Large intestine (tissue), 3 donors: ENCODE data around the gene CLEC14A. TPM values are rescaled to one million over a fixed set of nuclear protein-coding genes. Genes with fewer than 3 reads are reported as not detected.

Source experiments
- DNase-seq, 2 donors: peaks; one replicate each; pipeline versions ENCODE4 v3.0.0 to v3.0.0-alpha.2; 2013
- H3K27ac ChIP-seq: one replicate; pipeline ENCODE4 v1.5.1; 2013; ENCODE audit warnings: low read length
- H3K27me3 ChIP-seq: 2 replicates; pipeline ENCODE4 v1.6.1; 2013; ENCODE audit warnings: low read length; ENCODE audit not compliant: control insufficient read depth, insufficient read depth
- H3K36me3 ChIP-seq: 2 replicates; pipeline ENCODE4 v1.6.1; 2013; ENCODE audit warnings: low read length; ENCODE audit not compliant: control insufficient read depth, insufficient read depth
- H3K4me1 ChIP-seq: one replicate; pipeline ENCODE4 v1.6.1; 2013; ENCODE audit warnings: low read length; ENCODE audit not compliant: control insufficient read depth, insufficient read depth
- H3K4me3 ChIP-seq: one replicate; pipeline ENCODE4 v1.5.1; 2013; ENCODE audit warnings: low read length
- H3K9me3 ChIP-seq: one replicate; pipeline ENCODE4 v1.6.1; 2013; ENCODE audit warnings: mild to moderate bottlenecking, low read depth, low read length, moderate library complexity; ENCODE audit not compliant: control insufficient read depth
- WGBS: methylation state at CpG from one replicate; pipeline ENCODE4 v1.1.5; 2013; ENCODE audit warnings: low lambda C conversion rate; ENCODE audit not compliant: insufficient coverage; 5-methylcytosine and 5-hydroxymethylcytosine counted together
- polyA plus RNA-seq: library from polyadenylated mRNA; unstranded; fragments of 120-200 nt; gene quantifications from one replicate; pipeline ENCODE4 v1.2.1, GENCODE V29; 2013

CLEC14A gene
- polyA plus RNA-seq, 1 donor: 5.9 TPM

DNA sequence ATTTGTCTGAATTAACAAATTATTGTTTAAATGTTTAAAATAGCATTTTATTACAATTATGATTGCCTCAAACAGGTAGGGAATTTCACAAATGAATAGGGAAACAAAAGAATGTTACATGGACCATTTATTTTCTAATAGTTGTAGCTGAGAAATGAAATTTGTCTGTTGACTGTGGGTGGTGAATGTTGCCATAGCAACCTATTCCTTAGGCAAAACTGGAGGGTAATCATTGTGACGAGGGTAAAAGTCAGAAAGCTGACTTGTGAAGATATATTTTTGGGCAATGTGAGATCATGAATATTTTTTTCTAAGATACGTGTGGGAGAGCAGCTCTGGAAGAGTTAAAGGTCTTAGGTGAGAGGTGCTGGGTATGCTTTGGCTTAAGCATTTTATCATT, 24.2 kb upstream of the CLEC14A start:
- no peak for DNase-seq
- no peaks in the 10 kb centered on the region for H3K9me3 ChIP-seq
- no peaks in the 10 kb centered on the region for H3K27me3 ChIP-seq
- WGBS: no CpG with 5 or more reads among the region's 2 CpGs
- H3K4me3 ChIP-seq: no peak overlapping the region
- H3K27ac ChIP-seq: no peak overlapping the region
- H3K4me1 ChIP-seq: no peaks in the 10 kb centered on the region
- no peaks in the 10 kb centered on the region for H3K36me3 ChIP-seq

DNA sequence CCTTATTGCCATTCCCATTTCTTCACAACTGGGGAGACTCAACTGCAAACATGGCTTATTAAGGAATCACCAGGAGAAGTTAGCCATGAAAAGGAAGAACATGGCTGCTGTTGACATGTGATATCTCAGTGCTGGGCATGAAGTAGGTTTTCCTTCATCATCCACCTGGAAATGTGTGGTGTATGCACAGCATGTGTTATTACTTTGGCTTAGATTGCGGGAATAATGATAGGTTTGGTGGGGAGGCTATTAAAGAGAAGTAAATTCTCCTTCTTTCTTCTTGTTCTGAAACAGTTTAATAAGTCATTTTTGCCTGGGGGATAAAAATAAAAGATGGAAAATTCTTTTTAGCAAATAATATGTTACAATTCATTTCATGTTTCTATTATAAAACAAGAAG, 23.7 kb upstream of the CLEC14A start:
- H3K4me3 ChIP-seq: no peak overlapping the region
- no CpG with 5 or more reads among the region's 1 CpG for WGBS
- DNase-seq: no peak
- H3K36me3 ChIP-seq: no peaks in the 10 kb centered on the region
- no peak overlapping the region for H3K27ac ChIP-seq
- no peaks in the 10 kb centered on the region for H3K4me1 ChIP-seq
- peaks cover 2% of the 10 kb centered on the region for H3K27me3 ChIP-seq
- H3K9me3 ChIP-seq: no peaks in the 10 kb centered on the region

DNA sequence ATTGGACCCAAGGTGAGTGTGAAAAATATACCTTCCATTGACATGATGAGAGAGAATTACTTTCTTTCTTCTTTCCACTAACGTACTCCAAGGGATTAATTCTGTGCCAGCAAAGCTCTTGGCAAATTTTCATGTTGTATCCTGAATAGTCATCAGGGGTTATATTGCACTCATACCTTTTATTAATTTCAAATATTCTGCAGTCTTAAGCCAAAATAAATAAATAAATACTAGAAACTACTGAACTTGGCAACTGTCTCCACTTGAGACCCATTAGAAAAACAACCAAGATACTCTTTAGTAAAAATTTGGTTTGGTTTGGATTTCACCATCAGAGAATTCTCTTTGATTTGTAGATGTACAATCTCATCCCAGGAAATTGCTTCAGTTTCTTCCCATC, 22.1 kb upstream of the CLEC14A start:
- Histone ChIP-seq H3K27ac (no peak overlapping the region), H3K27me3 (peaks cover 2% of the 10 kb centered on the region), H3K36me3 (no peaks in the 10 kb centered on the region), H3K4me1 (no peaks in the 10 kb centered on the region), H3K9me3 (no peaks in the 10 kb centered on the region), H3K4me3 (no peak overlapping the region)
- 83% methylated on average over 1 of the region's 1 CpG for WGBS
- DNase-seq: no peak

DNA sequence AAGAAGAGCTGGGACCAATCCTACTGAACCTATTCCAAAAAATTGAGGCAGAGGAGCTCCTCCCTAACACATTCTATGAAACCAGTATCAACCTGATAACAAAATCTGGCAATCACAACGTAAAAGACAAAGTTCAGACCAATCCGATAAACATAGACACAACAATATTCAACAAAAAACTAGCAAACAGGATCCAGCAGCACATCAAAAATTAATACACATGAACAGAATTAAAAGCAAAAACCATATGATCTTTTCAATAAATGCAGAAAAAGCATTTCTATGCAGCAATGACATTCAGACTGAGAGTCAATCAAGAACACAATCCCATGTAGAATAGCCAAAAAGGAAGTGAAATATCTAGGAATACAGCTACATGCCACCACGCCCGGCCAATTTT, 7.0 kb upstream of the CLEC14A start:
- H3K36me3 ChIP-seq: no peaks in the 10 kb centered on the region
- no peaks in the 10 kb centered on the region for H3K4me1 ChIP-seq
- no CpG with 5 or more reads among the region's 4 CpGs for WGBS
- no peak overlapping the region for H3K27ac ChIP-seq
- no peak overlapping the region for H3K4me3 ChIP-seq
- H3K27me3 ChIP-seq: peaks cover 4% of the 10 kb centered on the region
- no peaks in the 10 kb centered on the region for H3K9me3 ChIP-seq
- DNase-seq: no peak

DNA sequence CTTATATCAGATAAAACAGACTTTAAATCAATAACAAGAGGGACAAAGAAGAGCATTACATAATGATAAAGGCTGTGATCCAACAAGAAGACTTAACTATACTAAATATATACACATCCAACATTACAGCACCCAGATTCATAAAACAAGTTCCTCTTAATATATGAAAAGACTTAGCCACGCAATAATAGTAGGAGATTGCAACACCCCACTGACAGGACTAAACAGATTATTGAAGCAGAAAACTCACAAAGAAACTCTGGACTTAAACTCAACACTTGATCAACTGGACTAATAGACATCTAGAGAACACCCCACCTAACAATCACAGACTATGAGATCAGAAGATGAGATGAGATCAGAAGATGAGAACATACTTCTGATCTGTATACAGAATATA, 5.7 kb upstream of the CLEC14A start:
- Histone ChIP-seq H3K4me1 (no peaks in the 10 kb centered on the region), H3K27me3 (peaks cover 8% of the 10 kb centered on the region), H3K9me3 (no peaks in the 10 kb centered on the region), H3K27ac (no peak overlapping the region), H3K4me3 (no peak overlapping the region), H3K36me3 (no peaks in the 10 kb centered on the region)
- no peak for DNase-seq
- 100% methylated on average over 1 of the region's 1 CpG for WGBS

DNA sequence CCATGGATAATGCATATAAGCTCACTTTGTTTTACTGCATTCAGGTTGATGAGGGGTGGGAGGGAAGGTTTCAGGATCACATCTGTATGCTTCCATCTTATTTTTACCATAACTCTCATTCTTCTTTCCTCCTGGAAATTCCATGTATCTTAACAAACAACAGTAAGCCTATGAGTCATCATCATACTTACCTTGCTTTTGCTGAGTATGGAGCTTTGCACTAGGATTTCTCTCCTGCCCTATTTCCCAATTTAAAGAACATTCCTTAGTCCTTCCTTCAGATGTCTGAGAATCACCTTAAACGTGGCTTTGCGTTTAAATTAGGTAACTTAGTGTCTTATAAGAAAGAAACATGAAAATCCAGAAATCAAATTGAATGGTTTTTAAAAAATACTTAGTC, 1.6 kb upstream of the CLEC14A start:
- Histone ChIP-seq H3K27ac (no peak overlapping the region), H3K27me3 (peaks cover 42% of the 10 kb centered on the region), H3K4me3 (no peak overlapping the region), H3K4me1 (peaks cover 3% of the 10 kb centered on the region), H3K9me3 (peaks cover 6% of the 10 kb centered on the region), H3K36me3 (no peaks in the 10 kb centered on the region)
- DNase-seq: no peak
- 92% methylated on average over 2 of the region's 2 CpGs for WGBS

DNA sequence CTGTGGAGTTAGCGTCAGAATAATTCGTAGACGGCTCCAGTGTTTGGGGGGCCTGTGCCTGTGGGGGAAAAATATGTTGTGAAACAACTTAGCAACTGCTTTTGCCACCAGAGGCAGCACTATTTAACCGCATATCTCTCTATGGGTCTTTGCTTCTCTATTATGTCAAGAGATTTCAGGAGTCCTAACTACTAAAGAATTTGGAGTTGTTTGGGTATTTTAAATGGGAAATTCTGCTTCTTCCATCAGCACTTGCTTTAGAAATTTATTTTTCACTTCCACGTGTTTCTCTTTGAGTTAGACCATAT, 594 bp upstream of the CLEC14A start:
- Histone ChIP-seq H3K9me3 (peaks cover 6% of the 10 kb centered on the region), H3K27me3 (peaks cover 42% of the 10 kb centered on the region), H3K4me1 (peaks cover 3% of the 10 kb centered on the region), H3K4me3 (no peak overlapping the region), H3K27ac (no peak overlapping the region), H3K36me3 (no peaks in the 10 kb centered on the region)
- 50% methylated on average over 1 of the region's 5 CpGs for WGBS
- peak in 1 of 2 donors; percentile 10 for DNase-seq

DNA sequence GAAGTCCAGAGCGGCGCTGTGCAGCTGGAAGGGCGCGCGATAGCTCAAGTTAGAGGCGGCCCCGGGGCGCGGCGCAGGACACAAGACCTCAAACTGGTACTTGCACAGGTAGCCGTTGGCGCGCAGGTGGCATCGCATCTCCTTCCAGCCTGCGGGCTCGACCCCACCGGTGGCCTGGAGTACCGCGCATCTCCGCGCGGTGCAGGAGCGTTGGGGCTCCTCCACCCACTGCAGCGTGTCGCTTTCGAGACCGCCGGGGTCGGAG, 553 bp downstream of the CLEC14A start:
- peak; percentile 14 to 50 for DNase-seq
- no peaks in the 10 kb centered on the region for H3K36me3 ChIP-seq
- H3K27ac ChIP-seq: no peak overlapping the region
- peaks cover 42% of the 10 kb centered on the region for H3K27me3 ChIP-seq
- no CpG with 5 or more reads among the region's 29 CpGs for WGBS
- H3K4me1 ChIP-seq: peaks cover 3% of the 10 kb centered on the region
- peaks cover 6% of the 10 kb centered on the region for H3K9me3 ChIP-seq
- H3K4me3 ChIP-seq: peak overlapping the region; percentile 30

DNA sequence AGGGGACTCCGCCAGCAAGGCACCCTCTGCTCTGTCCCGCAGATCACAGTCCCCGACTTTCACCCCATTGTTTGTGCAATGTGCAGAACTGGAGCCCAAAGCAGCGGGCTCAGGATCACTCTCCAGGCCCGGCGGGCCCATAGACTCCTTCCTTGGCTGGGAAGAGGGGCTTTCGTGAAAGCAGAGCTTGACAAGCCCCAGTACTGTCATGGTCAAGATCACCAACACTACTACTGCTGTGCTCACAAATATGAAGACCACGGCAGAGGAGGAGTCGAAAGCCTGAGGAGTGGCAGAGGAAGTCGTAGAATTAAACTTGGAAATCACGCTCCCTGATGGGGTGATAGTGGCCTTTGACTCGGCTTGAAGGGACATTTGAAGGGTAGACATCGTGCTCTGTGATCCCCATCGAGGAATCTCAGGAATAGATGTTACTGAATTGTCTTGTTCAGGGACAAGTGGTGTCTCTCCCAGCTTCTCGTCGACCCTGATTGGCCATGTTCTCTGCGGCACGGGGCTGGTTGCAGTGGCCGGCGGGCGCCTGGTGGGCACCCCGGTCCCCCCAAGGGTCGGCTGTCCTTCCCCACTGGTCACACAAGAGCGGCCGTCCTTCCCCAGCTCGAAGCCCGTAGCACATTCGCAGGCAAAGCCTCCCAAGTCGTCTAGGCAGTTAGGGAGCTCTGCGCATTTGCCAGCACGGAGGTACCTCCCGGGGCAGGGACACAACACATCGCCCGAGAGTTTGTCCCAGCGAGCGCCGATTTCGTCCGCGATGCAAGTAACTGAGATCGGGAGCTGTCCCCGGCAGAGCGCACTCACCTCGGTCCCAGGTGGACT, 1.1 kb downstream of the CLEC14A start:
- peak in 1 of 2 donors; percentile 18 for DNase-seq
- Histone ChIP-seq H3K9me3 (peaks cover 6% of the 10 kb centered on the region), H3K27me3 (peaks cover 41% of the 10 kb centered on the region), H3K36me3 (no peaks in the 10 kb centered on the region), H3K4me1 (peaks cover 3% of the 10 kb centered on the region), H3K4me3 (peak overlapping the region; percentile 30), H3K27ac (no peak overlapping the region)
- WGBS: no CpG with 5 or more reads among the region's 44 CpGs

DNA sequence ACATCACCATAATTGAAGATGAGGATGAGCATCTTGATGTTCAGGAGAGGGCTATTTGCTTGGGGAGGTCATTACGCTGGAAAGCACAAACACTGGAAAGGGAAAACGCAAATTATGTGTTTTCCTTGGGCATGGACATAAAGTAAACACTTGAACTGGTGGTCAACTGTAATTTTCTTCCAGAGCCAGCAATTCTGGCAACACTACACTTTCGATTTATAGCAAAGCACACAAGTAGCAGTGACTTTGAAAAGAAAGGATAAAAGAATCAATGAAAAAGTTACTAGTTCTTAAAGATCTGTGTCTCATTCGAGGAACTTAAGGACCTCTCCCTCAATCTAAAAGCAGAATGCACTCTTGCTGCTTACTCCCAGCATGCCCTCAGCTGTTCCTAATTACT, 2.2 kb downstream of the CLEC14A start:
- peaks cover 38% of the 10 kb centered on the region for H3K27me3 ChIP-seq
- no peak overlapping the region for H3K27ac ChIP-seq
- no peaks in the 10 kb centered on the region for H3K36me3 ChIP-seq
- H3K9me3 ChIP-seq: peaks cover 6% of the 10 kb centered on the region
- no peak overlapping the region for H3K4me3 ChIP-seq
- DNase-seq: no peak
- H3K4me1 ChIP-seq: peaks cover 3% of the 10 kb centered on the region
- 71% methylated on average over 1 of the region's 4 CpGs for WGBS

DNA sequence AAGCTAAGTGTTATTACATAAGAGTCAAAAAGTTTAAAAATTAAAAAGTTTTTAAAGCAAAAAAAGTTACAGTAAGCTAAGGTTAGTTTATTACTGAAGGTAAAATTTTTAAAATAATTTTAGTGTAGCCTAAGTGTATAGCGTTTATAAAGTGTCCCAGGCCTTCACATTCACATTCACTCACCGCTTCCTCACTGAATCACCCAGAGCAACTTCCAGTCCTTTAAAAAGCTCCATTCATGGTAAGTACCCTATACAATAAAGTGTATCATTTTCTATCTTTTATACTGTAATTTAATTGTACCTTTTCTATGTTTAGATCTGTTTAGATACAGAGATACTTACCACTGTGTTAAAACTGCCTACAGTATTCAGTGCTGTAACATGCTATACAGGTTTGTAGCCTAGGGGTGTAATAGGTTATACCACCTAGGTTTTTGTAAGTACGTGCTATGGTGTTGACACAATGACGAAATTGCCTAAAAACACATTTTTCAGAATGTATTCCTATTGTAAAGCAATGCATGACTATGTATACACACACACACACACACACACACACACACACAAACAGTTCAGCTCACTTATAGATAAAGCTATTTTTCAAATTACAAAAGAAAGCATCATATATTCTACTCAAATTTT, 3.7 kb downstream of the CLEC14A start:
- Histone ChIP-seq H3K9me3 (peaks cover 6% of the 10 kb centered on the region), H3K27me3 (peaks cover 34% of the 10 kb centered on the region), H3K4me3 (no peak overlapping the region), H3K27ac (no peak overlapping the region), H3K4me1 (peaks cover 3% of the 10 kb centered on the region), H3K36me3 (no peaks in the 10 kb centered on the region)
- WGBS: 96% methylated on average over 3 of the region's 4 CpGs
- DNase-seq: no peak
